Right renal pelvis (tissue), 4 donors: ENCODE results near the gene XIRP1. TPM values are rescaled to one million over a fixed set of nuclear protein-coding genes. Genes with fewer than 3 reads are reported as not detected.
"Not testable (repeated sequence)": the region's sequence is repeated elsewhere in the genome, so short reads cannot be mapped to it uniquely, and the experiment has no call there.

Experiments
- DNase-seq, 4 donors: peaks; one replicate each; pipeline ENCODE4 v3.0.0-alpha.2; 2013; ENCODE audit warnings: low read depth in 4 of 4, low spot score in 3 of 4, missing footprints in 1 of 4
- polyA plus RNA-seq, 4 donors: library from polyadenylated mRNA; unstranded; fragments of 120-200 nt; gene quantifications; one replicate each; pipeline ENCODE4 v1.2.1, GENCODE V29; 2013; ENCODE audit not compliant: insufficient read length in 4 of 4

The XIRP1 gene
- polyA plus RNA-seq, 4 donors, result 0.10 to 0.15 (median 0.11) TPM

GRCh38 chr3:39186692-39187151 lies 5.7 kb downstream of the XIRP1 start:
- no peak for DNase-seq

- no peak for DNase-seq
Measured at GRCh38 chr3:39185959-39186691, 6.3 kb downstream of the XIRP1 start.

DNA sequence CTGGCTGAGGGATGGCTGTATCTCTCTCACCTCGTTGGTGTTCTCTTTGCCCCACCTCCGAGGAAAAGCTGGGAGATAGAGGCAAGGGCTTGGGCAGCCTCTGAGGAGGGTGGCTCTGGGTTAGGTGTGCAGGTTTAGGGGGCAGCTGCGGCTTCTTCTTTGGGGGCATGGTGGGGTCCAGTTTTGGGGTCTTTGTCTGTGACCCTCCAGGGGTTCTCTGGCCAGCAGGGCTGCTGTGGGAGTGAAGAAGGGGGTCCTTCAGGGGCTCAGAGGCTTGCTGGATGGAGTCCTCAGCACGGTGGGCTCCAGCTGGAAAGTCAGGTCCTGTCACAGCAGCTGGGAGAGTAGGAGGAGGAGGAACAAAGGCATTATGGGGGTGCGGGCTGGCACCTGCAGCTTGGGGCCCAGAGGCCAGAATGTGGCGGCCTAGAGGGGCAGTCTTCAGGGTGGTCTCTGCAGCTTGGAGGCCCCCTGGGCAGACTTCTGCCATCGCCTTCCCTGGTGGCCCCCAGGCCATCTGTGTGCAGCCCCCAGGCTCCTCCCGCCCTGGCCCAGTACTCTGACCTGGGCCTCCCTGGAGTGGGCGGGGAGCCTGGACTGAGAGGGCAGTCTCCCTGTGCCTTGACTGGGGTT lies 7.0 kb downstream of the XIRP1 start:
- DNase-seq, result no peak

DNA sequence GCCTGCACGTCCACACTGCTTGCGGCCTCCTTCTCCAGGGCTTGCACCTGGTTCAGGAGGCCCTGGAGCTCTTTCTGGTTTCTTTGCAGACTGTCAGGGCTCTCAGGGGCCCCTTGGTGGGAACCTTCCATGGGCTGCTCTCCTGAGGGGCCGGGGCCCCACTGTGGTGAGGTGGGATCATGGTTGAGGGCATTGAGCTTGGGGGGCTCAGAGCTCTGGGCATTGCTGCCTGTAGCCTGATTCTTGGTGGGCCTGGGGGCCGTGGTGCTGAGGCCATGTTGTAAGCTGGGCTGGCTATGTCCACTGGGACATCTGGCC lies 7.5 kb downstream of the XIRP1 start:
- no peak for DNase-seq

DNA sequence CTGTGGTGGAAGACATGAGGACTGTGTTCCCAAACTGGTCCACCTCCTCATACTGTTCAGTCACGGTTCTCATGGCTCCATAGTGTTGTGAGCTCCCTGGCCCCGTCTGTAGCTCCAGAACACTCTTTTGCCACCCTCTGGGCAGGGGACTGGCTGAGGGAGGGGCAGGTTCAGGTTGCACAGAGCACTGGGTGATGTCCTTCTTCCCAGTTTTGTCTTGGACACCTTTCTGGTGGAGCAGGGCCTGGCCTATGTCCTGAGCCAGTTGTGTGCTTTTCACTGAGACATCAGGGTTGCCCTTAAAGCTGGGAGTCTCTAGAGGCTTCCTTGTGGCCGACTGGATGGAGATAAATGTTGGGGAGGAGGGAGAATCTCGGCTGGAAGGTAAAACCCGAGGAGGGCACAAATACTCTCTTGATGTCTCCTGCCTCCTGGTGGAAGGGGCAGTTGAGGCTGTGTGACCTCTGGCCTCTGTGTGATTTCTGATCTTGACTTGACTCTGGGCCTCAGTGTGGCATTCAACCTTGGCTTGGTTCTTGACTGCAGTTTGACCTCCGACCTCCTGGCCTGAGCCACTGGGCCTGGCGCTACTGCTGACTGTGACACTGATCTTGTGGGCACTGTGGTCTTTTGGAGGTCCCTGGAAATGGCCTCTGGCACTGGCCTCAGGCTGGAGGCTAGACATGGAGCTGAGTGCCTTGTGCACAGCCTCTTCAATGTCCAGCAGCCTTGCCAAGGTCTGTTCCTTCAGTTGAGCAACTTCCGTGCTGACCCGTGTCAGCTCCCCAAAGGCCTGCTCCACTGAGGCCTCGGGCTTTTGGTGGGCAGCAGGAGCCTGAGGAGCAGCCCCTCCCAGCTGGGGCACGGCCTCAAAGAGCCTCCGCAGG lies 8.1 kb downstream of the XIRP1 start:
- no peak for DNase-seq

DNA sequence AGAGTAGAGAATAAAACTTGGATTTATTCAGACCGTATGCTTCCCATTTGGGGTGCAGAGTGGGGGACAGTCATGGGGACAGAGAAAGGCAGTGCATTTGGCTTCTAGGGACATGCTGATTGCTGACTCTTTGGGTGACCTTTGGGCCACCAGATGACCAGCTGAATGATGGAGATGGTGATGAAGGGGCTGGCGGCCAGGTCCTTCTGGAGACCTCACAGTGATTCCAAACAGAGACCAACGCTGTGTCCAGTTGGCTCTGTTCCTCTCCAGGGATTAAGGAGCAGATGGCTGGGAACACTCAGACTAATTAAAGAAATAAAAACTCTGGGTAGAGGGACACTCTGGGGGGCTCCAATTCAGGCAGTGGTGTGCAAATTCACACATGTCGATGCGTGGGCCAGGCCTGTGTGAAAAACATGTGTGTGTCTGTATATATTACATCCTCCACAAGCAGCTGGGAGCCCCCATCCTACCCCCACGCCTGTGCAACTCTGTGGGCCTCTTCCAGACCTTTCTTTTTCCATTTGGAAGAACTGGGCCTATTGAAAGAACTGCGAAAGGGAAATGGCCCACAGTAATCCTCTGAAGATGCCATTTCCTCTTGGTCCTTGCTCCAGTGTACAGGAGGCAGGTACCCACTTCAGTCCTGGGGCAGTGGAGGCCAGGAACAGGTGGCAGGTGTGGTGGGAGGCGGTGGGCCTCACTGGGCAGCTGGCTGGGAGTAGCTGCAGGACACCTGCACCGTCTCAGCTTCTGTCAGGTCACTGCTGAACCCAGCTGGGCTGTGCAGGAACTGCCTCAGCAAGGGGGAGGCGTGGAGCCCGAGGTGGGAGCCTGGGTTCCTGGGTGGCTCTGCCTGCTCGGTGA lies 8.9 kb downstream of the XIRP1 start:
- DNase-seq, result no peak

- no peak for DNase-seq
Measured at GRCh38 chr3:39181408-39182335, 10.7 kb downstream of the XIRP1 start.

- peak; percentile 65 to 73 (median 68) for DNase-seq
Measured at GRCh38 chr3:39180546-39181346, 11.6 kb downstream of the XIRP1 start.

GRCh38 chr3:39180183-39180545 lies 12.2 kb downstream of the XIRP1 start:
- DNase-seq, result no peak

- no peak for DNase-seq
Measured at GRCh38 chr3:39178553-39178952, 13.8 kb downstream of the XIRP1 start.

GRCh38 chr3:39177708-39178332 lies 14.6 kb downstream of the XIRP1 start:
- peak; percentile 66 to 90 (median 86) for DNase-seq

DNA sequence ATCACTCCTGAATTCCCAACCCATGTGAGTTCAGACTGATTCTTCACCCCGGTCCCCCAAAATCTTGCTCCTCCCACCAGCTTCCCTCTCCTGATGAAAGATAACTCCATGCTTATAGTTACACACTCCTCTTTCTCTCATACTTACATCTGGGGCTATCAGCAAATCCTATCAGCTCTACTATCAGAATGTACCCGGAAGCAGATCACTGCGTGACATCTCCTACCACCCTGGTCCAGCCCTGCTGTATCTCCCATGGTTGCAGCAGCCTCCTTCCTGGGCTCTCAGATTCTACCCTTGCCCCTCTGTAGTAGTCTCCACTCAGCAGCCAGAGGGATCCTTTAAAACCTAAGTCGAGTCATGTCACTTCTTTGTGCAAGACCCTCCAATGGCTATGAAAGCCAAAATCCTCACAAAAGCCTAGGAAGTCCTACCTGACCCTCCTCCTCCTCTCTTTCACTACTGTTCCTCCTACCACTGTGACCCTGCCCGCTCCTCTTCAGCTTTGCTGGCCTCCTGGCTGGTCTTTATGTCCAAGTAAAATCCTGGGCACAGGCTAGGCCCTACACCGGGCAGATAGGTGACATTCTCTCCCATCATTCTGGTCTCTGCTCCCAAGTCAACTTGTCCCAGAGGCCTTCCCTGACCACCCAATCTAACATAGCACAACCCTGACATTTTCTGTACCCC lies 16.2 kb downstream of the XIRP1 start:
- DNase-seq, result no peak

DNA sequence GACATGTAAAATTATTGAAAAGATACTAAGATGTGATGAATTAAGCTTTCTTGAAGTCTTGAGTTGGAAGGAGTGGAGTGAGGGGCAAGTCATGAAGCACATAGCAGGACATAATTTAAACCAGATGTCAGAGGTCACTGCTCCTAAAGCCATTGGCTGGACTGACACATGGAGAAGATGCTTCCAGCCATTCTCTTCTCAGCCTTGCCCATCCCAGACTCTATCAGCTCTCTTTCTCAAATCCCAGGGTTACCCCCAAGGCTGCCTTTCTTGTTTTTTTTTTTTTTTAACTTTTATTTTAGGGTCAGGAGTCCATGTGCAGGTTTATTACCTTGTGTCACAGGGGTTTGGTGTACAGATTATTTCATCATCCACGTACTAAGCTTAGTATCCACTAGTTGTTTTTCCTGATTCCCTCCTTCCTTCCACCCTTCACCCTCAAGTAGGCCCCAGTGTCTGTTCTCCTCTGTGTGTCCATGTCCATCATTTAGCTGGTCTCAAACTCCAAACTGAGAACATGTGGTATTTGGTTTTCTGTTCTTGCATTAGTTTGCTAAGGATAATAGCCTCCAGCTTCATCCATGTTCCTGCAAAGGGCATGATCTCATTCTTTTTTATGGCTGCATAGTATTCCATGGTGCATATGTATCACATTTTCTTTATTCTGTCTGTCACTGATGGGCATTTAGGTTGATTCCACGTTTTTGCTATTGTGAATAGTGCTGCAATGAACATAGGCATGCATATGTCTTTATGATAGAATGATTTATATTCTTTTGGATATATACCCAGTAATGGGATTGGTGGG lies 18.9 kb downstream of the XIRP1 start:
- no peak for DNase-seq

- DNase-seq, result no peak
Measured at GRCh38 chr3:39171860-39172259, 20.5 kb downstream of the XIRP1 start.

- not testable (repeated sequence) for DNase-seq
Measured at GRCh38 chr3:39170877-39171276, 21.5 kb downstream of the XIRP1 start.

GRCh38 chr3:39170461-39170860 lies 21.9 kb downstream of the XIRP1 start:
- no peak for DNase-seq

DNA sequence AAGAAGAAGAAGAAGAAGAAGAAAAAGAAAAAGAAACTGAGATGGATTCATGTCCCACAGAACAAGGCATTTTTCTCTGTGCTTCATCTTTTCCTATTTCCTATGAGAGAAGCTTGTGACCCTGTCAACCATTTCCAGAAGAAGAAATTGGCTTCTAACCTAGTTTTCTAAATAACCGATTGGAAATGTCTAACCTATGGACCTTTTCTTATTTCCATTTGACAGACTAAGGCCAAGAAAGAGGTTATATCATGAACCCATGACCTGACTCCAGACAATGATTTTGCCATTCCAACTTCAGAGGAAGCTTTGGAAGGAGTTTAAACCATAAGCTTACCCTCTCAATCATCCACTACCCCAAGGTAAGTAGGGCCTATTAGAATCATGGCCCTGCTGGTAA lies 22.7 kb downstream of the XIRP1 start:
- DNase-seq, result no peak
